ENCODE data around the gene DACT2.

DACT2 gene

DNA sequence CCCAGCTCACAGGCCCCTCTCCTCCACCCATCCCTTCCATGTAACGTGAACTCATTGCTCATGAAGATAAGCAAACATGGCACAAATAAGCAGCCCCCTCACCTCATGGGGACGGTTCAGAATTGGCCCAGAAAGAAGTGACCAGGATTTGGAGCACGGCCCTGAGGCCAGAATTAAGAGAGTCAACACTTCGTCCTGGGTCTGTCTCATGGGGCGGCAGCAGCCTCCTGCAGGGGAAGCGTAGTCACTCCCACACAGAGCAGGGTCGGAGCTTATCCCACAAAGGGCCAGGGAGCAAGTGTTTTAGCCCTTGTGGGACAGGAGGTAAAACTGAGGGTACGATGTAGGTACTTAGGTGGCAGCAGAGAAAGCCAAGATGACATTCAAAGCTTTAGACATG is 28.6 kb upstream of the DACT2 start:
- H3K27me3 ChIP-seq (ENCODE audit: insufficient read depth, insufficient read length): no peaks in the 10 kb centered on the region
- no peaks in the 10 kb centered on the region for H3K9me3 ChIP-seq (ENCODE audit: insufficient read depth, low read length)
- no peaks in the 10 kb centered on the region for H3K36me3 ChIP-seq (ENCODE audit: insufficient read depth, insufficient read length, low read length)
- TF ChIP-seq YY1 (IDR thresholded peaks at IDR 0.05; ENCODE audit: insufficient read depth, insufficient read length) (no peak), SUZ12 (IDR thresholded peaks at IDR 0.05; ENCODE audit: extremely low read depth, insufficient read depth, insufficient read length) (no peak), ZNF274 (IDR thresholded peaks at IDR 0.05; ENCODE audit: low read depth, low read length) (no peak)
- no peak overlapping the region for H3K9ac ChIP-seq (ENCODE audit: insufficient read length, low read depth)
- peaks cover 2% of the 10 kb centered on the region for H3K4me1 ChIP-seq (ENCODE audit: insufficient read depth, insufficient read length)
- H3K4me3 ChIP-seq (ENCODE audit: insufficient read length, low read depth): no peak overlapping the region
- no peak for DNase-seq (ENCODE audit: low read depth, low spot score)

DNA sequence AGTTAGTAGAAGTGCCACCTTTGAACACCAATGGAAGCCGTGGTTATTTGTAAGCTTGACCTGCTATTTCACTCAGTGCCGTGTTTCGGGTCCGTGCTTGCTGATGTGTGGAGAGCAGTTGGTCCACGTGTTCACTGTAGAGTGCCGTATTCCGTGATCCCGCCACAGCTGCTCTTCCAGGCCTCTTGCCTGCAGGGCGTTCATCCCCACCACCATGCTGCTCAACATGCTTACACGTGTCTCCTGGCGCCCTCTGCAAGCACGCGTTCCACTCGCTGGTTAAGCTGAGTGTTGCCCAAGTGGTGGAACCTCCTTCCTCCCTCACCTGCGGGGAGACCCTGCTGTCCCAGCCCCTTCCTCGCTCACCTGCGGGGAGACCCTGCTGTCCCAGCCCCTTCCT is 28.0 kb upstream of the DACT2 start:
- Histone ChIP-seq H3K4me1 (ENCODE audit: insufficient read depth, insufficient read length) (peaks cover 2% of the 10 kb centered on the region), H3K27me3 (ENCODE audit: insufficient read depth, insufficient read length) (no peaks in the 10 kb centered on the region), H3K36me3 (ENCODE audit: insufficient read depth, insufficient read length, low read length) (no peaks in the 10 kb centered on the region), H3K4me3 (ENCODE audit: insufficient read length, low read depth) (no peak overlapping the region), H3K9me3 (ENCODE audit: insufficient read depth, low read length) (no peaks in the 10 kb centered on the region), H3K9ac (ENCODE audit: insufficient read length, low read depth) (no peak overlapping the region)
- TF ChIP-seq YY1 (IDR thresholded peaks at IDR 0.05; ENCODE audit: insufficient read depth, insufficient read length): no peak
- no peak for TF ChIP-seq SUZ12 (IDR thresholded peaks at IDR 0.05; ENCODE audit: extremely low read depth, insufficient read depth, insufficient read length)
- DNase-seq (ENCODE audit: low read depth, low spot score): no peak

DNA sequence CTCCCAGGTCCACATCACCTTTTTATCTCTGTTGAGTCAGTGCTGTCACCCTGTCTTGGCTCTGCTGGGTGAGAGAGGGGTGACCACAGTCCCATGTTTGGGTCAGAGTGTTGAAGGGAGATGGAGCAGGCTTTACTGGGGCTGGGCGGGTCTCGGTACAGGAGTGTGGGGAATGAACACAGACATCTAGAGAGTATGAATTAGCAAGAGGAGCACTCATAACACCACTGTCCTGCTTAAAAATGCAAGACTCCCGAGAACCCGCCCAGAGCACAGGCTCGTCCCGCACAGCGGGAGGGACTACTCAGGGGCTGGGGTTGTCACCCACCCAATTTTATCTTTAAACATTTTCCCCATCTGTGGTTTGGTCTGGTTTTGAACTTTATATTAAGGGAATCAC is 27.5 kb upstream of the DACT2 start:
- H3K9me3 ChIP-seq (ENCODE audit: insufficient read depth, low read length): no peaks in the 10 kb centered on the region
- no peak overlapping the region for H3K4me3 ChIP-seq (ENCODE audit: insufficient read length, low read depth)
- TF ChIP-seq YY1 (IDR thresholded peaks at IDR 0.05; ENCODE audit: insufficient read depth, insufficient read length) (no peak), ZNF274 (IDR thresholded peaks at IDR 0.05; ENCODE audit: low read depth, low read length) (no peak), SUZ12 (IDR thresholded peaks at IDR 0.05; ENCODE audit: extremely low read depth, insufficient read depth, insufficient read length) (no peak)
- H3K27me3 ChIP-seq (ENCODE audit: insufficient read depth, insufficient read length): no peaks in the 10 kb centered on the region
- peaks cover 2% of the 10 kb centered on the region for H3K4me1 ChIP-seq (ENCODE audit: insufficient read depth, insufficient read length)
- no peak overlapping the region for H3K9ac ChIP-seq (ENCODE audit: insufficient read length, low read depth)
- DNase-seq (ENCODE audit: low read depth, low spot score): no peak
- no peaks in the 10 kb centered on the region for H3K36me3 ChIP-seq (ENCODE audit: insufficient read depth, insufficient read length, low read length)

DNA sequence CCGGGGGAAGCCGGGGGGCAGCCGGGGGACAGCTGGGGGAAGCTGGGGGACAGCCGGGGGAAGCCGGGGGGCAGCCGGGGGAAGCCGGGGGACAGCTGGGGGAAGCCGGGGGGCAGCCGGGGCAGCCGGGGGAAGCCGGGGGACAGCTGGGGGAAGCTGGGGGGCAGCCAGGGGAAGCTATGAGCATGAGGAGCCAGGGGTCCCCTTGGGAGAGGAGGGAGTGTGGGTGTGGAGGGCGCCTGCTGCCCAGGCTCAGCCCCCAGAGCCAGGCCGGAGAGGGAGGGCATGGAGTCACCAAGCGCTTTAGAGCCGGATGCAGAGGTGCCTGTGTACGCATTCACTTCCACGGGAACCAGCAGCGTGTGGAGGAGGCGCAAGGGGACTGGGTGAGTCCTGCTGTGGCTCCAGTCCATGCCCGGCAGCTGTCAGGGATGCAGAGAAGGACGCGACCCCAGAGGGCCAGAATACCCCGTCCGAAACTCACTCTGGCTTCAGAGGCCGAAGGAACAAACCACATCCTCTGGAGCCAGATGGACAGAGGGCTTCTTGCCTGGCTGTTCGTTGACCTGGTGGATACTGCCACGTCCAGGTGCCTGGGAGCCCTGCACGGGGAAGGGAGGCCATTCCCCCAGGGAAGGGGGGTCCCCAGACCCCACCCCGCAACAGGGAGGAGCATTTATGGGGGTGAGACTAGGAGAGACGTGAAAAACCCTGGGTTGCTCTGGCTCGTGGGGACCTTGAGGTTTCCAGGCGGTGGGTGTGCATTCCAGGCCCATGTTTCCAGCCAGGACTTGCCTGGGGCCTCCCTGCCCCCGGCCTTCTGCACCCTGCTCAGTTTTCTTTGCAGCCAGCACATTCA is 26.5 kb upstream of the DACT2 start:
- no peak for DNase-seq (ENCODE audit: low read depth, low spot score)
- H3K4me1 ChIP-seq (ENCODE audit: insufficient read depth, insufficient read length): peaks cover 2% of the 10 kb centered on the region
- TF ChIP-seq YY1 (IDR thresholded peaks at IDR 0.05; ENCODE audit: insufficient read depth, insufficient read length) (no peak), ZNF274 (IDR thresholded peaks at IDR 0.05; ENCODE audit: low read depth, low read length) (no peak), SUZ12 (IDR thresholded peaks at IDR 0.05; ENCODE audit: extremely low read depth, insufficient read depth, insufficient read length) (no peak)
- no peaks in the 10 kb centered on the region for H3K36me3 ChIP-seq (ENCODE audit: insufficient read depth, insufficient read length, low read length)
- H3K9ac ChIP-seq (ENCODE audit: insufficient read length, low read depth): no peak overlapping the region
- H3K9me3 ChIP-seq (ENCODE audit: insufficient read depth, low read length): no peaks in the 10 kb centered on the region
- no peaks in the 10 kb centered on the region for H3K27me3 ChIP-seq (ENCODE audit: insufficient read depth, insufficient read length)
- H3K4me3 ChIP-seq (ENCODE audit: insufficient read length, low read depth): no peak overlapping the region

DNA sequence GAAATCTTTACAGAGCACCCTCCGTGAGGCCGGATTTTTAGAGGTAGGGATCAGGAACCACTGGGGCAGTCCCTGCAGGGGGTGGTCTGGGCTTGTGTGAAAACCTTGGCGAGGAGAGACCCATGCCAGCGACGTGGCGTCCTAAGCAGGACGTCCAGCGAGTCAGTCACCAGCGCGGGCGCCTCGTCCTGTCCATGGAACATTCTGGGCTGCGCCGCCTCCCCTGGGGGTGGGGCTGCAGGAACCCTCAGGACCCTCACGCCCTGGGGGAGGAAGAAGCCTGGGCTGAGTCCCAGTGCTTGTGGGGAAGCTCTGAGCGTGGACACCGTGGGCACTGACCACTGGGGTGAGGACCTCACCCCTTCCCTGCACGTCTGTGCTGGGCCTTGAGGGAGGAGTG is 25.7 kb upstream of the DACT2 start:
- no peak overlapping the region for H3K9ac ChIP-seq (ENCODE audit: insufficient read length, low read depth)
- H3K36me3 ChIP-seq (ENCODE audit: insufficient read depth, insufficient read length, low read length): no peaks in the 10 kb centered on the region
- H3K27me3 ChIP-seq (ENCODE audit: insufficient read depth, insufficient read length): no peaks in the 10 kb centered on the region
- DNase-seq (ENCODE audit: low read depth, low spot score): no peak
- TF ChIP-seq SUZ12 (IDR thresholded peaks at IDR 0.05; ENCODE audit: extremely low read depth, insufficient read depth, insufficient read length) (no peak), YY1 (IDR thresholded peaks at IDR 0.05; ENCODE audit: insufficient read depth, insufficient read length) (no peak), ZNF274 (IDR thresholded peaks at IDR 0.05; ENCODE audit: low read depth, low read length) (no peak)
- H3K4me1 ChIP-seq (ENCODE audit: insufficient read depth, insufficient read length): peaks cover 2% of the 10 kb centered on the region
- H3K9me3 ChIP-seq (ENCODE audit: insufficient read depth, low read length): no peaks in the 10 kb centered on the region
- no peak overlapping the region for H3K4me3 ChIP-seq (ENCODE audit: insufficient read length, low read depth)

DNA sequence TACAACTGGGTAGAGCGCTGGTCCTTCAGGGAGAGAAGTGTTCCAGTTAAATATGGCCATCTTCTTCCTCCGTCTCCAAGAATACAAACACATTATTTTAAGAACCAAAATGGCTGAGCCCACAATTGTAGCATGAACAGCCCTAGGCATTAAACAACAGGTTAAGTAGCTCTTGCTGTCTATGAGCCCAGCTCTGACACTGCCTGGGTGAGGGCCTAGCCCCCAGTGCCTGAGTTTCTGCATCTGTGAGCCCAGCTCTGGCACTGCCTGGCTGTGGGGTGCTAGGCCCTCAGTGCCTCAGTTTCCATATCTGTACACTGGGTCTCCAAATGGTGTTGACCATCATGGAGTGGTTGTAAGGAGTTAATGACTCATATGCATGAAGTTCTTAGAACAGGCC is 24.8 kb upstream of the DACT2 start:
- Histone ChIP-seq H3K27me3 (ENCODE audit: insufficient read depth, insufficient read length) (no peaks in the 10 kb centered on the region), H3K9ac (ENCODE audit: insufficient read length, low read depth) (no peak overlapping the region), H3K4me3 (ENCODE audit: insufficient read length, low read depth) (no peak overlapping the region), H3K9me3 (ENCODE audit: insufficient read depth, low read length) (no peaks in the 10 kb centered on the region), H3K36me3 (ENCODE audit: insufficient read depth, insufficient read length, low read length) (no peaks in the 10 kb centered on the region), H3K4me1 (ENCODE audit: insufficient read depth, insufficient read length) (peaks cover 2% of the 10 kb centered on the region)
- no peak for DNase-seq (ENCODE audit: low read depth, low spot score)
- no peak for TF ChIP-seq ZNF274 (IDR thresholded peaks at IDR 0.05; ENCODE audit: low read depth, low read length)
- TF ChIP-seq YY1 (IDR thresholded peaks at IDR 0.05; ENCODE audit: insufficient read depth, insufficient read length): no peak

DNA sequence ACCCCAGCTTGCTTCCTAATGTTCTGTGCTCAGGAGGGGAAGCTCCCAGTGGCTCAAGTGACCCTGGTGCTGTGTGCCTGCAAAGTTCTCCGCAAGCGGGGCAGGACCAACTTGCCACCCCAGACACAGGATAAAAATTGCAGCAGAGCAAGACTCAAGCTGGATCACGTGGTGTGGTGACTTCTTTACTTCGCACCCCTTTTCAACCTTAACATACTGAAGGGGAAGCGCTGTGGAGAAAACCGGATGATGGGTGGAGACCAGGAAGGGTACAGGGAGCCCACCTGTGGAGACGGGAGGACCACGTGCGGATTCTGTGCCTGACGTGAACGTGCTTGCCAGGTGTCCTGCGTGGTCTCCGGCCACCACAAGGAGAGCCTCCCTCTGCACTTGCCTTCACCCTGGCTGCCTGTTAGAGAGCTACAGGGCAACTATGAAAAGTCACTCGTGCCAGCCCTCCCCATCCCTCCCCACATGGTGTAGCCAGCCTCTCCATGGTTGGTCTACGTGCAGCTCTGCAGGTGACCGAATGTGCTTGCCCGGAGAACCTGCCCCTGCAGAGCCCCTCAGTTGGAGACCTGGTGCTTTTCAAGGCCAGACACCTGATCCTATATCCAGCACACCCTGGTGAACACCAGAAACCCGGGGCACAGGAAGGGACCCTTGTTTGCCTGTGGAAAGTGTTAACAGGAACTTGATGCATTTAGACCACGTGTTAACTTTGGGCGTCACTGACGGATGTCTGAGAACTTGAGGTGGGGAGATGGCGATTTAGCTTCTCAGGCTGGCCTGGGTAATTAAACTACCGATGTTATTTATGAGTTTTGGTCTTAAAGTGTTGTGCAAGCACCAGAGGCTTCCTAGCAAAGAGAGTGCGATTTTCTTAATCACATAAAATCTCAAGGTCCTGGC is 23.9 kb upstream of the DACT2 start:
- H3K4me3 ChIP-seq (ENCODE audit: insufficient read length, low read depth): no peak overlapping the region

More for the DNA sequence above, 23.9 kb upstream of the DACT2 start:
- Histone ChIP-seq H3K36me3 (ENCODE audit: insufficient read depth, insufficient read length, low read length) (no peaks in the 10 kb centered on the region), H3K4me1 (ENCODE audit: insufficient read depth, insufficient read length) (peaks cover 2% of the 10 kb centered on the region), H3K27me3 (ENCODE audit: insufficient read depth, insufficient read length) (no peaks in the 10 kb centered on the region), H3K9ac (ENCODE audit: insufficient read length, low read depth) (no peak overlapping the region), H3K9me3 (ENCODE audit: insufficient read depth, low read length) (no peaks in the 10 kb centered on the region)
- TF ChIP-seq ZNF274 (IDR thresholded peaks at IDR 0.05; ENCODE audit: low read depth, low read length) (no peak), SUZ12 (IDR thresholded peaks at IDR 0.05; ENCODE audit: extremely low read depth, insufficient read depth, insufficient read length) (no peak), YY1 (IDR thresholded peaks at IDR 0.05; ENCODE audit: insufficient read depth, insufficient read length) (no peak)
- no peak for DNase-seq (ENCODE audit: low read depth, low spot score)

Measured in NT2/D1 (cell line).